ENCODE results near the gene SLC44A2. TPM values are rescaled to one million over a fixed set of nuclear protein-coding genes. Genes with fewer than 3 reads are reported as not detected.
A peak's percentile ranks its signal among the peaks of the same experiment; 100 is the strongest.

SLC44A2 gene
- total and polyA plus RNA-seq, 2 of the 13 experiments (the other 11 are each of a cell fraction or from before 2014, with no cell fraction given), result 2.4 to 5.6 TPM

DNA sequence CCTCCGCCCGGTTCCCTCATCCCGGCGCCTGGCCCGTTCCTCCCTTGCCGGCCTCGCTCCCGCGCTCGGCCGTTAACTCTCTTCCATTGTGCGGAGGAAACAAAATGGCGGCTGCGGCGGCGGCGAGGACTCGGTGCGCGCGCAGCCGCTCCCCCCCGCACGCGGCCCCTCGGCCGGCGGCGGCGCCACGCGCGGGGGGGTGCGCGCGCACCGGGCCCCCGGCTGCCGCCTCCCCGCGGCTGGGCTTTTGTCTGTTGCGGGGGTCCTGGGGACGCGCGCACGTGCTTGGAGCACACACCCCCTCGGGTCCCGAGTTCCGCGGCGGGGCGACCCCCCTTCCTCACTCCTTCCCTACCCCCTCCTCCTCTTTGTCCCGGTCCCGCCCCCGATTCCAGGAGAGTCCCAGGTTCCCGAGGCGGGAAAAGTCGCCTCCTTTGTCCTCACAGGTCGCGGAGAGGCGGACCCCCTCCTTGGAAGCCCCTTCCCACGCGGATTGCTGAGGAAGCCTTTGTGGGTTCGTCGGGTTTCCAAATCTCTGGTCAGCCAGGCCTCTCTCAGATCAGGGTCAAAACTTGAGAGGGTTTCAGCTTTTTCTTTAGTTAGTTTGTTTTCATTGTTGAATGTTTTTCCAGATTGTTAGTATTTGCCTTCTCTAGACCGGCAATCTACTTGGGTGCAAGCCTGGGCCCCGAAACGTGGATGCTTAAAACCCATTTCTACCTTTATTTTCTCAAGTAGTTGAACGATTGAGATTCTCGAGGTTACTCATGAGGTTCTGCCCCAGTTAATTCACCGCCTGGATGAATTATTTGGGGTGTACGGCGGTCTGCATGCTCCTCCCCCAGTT, 29.5 kb downstream of the SLC44A2 start (continued):
- TF ChIP-seq, protein P1, sequence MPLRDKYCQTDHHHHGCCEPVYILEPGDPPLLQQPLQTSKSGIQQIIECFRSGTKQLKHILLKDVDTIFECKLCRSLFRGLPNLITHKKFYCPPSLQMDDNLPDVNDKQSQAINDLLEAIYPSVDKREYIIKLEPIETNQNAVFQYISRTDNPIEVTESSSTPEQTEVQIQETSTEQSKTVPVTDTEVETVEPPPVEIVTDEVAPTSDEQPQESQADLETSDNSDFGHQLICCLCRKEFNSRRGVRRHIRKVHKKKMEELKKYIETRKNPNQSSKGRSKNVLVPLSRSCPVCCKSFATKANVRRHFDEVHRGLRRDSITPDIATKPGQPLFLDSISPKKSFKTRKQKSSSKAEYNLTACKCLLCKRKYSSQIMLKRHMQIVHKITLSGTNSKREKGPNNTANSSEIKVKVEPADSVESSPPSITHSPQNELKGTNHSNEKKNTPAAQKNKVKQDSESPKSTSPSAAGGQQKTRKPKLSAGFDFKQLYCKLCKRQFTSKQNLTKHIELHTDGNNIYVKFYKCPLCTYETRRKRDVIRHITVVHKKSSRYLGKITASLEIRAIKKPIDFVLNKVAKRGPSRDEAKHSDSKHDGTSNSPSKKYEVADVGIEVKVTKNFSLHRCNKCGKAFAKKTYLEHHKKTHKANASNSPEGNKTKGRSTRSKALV (CRISPR knock-in tag; IDR thresholded peaks at IDR 0.05), result no peak
- TF ChIP-seq, protein P2, sequence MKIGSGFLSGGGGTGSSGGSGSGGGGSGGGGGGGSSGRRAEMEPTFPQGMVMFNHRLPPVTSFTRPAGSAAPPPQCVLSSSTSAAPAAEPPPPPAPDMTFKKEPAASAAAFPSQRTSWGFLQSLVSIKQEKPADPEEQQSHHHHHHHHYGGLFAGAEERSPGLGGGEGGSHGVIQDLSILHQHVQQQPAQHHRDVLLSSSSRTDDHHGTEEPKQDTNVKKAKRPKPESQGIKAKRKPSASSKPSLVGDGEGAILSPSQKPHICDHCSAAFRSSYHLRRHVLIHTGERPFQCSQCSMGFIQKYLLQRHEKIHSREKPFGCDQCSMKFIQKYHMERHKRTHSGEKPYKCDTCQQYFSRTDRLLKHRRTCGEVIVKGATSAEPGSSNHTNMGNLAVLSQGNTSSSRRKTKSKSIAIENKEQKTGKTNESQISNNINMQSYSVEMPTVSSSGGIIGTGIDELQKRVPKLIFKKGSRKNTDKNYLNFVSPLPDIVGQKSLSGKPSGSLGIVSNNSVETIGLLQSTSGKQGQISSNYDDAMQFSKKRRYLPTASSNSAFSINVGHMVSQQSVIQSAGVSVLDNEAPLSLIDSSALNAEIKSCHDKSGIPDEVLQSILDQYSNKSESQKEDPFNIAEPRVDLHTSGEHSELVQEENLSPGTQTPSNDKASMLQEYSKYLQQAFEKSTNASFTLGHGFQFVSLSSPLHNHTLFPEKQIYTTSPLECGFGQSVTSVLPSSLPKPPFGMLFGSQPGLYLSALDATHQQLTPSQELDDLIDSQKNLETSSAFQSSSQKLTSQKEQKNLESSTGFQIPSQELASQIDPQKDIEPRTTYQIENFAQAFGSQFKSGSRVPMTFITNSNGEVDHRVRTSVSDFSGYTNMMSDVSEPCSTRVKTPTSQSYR (CRISPR knock-in tag; IDR thresholded peaks at IDR 0.05; ENCODE audit: borderline replicate concordance), result no peak; the same call in 1 of the 2 replicates
- TF ChIP-seq ZNF225 (CRISPR knock-in tag; IDR thresholded peaks at IDR 0.05) (no peak), ZFY (CRISPR knock-in tag; IDR thresholded peaks at IDR 0.05) (0 out of 2 replicates have a peak, but pooled peaks have one; percentile 3), YY1 (IDR thresholded peaks at IDR 0.05; ENCODE audit: insufficient read depth, insufficient replicate concordance, low read depth, low read length) (peak; percentile 93), HNRNPL (IDR thresholded peaks at IDR 0.05; ENCODE audit: low read depth, low read length) (no peak), ZNF788 (CRISPR knock-in tag; IDR thresholded peaks at IDR 0.05; ENCODE audit: borderline replicate concordance) (no peak), LCORL (IDR thresholded peaks at IDR 0.05) (no peak), LCORL (CRISPR knock-in tag; IDR thresholded peaks at IDR 0.05) (no peak), ZMAT3 (CRISPR knock-in tag; conservative IDR thresholded peaks at IDR 0.05) (no peak), ZNF24 (IDR thresholded peaks at IDR 0.05) (no peak), ZBTB20 (CRISPR knock-in tag; IDR thresholded peaks at IDR 0.05; ENCODE audit: borderline replicate concordance, low read depth) (no peak), ZNF709 (CRISPR knock-in tag; IDR thresholded peaks at IDR 0.05) (no peak), ZC3H4 (CRISPR knock-in tag; IDR thresholded peaks at IDR 0.05; ENCODE audit: borderline replicate concordance) (no peak), NCOA1 (CRISPR knock-in tag; IDR thresholded peaks at IDR 0.05) (0 out of 2 replicates have a peak, but pooled peaks have one; percentile 44), GZF1 (CRISPR knock-in tag; IDR thresholded peaks at IDR 0.05) (no peak), RAD21 (CRISPR knock-in tag; IDR thresholded peaks at IDR 0.05) (no peak), HNRNPK (IDR thresholded peaks at IDR 0.05; ENCODE audit: low read depth, low read length, poor library complexity, severe bottlenecking) (no peak), ZFP82 (CRISPR knock-in tag; IDR thresholded peaks at IDR 0.05; ENCODE audit: borderline replicate concordance) (no peak)
- TF ChIP-seq, protein P3, sequence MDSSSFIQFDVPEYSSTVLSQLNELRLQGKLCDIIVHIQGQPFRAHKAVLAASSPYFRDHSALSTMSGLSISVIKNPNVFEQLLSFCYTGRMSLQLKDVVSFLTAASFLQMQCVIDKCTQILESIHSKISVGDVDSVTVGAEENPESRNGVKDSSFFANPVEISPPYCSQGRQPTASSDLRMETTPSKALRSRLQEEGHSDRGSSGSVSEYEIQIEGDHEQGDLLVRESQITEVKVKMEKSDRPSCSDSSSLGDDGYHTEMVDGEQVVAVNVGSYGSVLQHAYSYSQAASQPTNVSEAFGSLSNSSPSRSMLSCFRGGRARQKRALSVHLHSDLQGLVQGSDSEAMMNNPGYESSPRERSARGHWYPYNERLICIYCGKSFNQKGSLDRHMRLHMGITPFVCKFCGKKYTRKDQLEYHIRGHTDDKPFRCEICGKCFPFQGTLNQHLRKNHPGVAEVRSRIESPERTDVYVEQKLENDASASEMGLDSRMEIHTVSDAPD (CRISPR knock-in tag; IDR thresholded peaks at IDR 0.05), result no peak
- TF ChIP-seq, protein P4, sequence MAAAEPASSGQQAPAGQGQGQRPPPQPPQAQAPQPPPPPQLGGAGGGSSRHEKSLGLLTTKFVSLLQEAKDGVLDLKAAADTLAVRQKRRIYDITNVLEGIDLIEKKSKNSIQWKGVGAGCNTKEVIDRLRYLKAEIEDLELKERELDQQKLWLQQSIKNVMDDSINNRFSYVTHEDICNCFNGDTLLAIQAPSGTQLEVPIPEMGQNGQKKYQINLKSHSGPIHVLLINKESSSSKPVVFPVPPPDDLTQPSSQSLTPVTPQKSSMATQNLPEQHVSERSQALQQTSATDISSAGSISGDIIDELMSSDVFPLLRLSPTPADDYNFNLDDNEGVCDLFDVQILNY (CRISPR knock-in tag; conservative IDR thresholded peaks at IDR 0.05), result 0 out of 2 replicates have a peak, but pooled peaks have one; percentile 2

All from HepG2 (cell line).